ENCODE measurements around the gene WDR87. TPM values are rescaled to one million over a fixed set of nuclear protein-coding genes. Genes with fewer than 3 reads are reported as not detected.

The WDR87 gene
- total RNA-seq, 2 experiments from 2014 or later: not detected

DNA sequence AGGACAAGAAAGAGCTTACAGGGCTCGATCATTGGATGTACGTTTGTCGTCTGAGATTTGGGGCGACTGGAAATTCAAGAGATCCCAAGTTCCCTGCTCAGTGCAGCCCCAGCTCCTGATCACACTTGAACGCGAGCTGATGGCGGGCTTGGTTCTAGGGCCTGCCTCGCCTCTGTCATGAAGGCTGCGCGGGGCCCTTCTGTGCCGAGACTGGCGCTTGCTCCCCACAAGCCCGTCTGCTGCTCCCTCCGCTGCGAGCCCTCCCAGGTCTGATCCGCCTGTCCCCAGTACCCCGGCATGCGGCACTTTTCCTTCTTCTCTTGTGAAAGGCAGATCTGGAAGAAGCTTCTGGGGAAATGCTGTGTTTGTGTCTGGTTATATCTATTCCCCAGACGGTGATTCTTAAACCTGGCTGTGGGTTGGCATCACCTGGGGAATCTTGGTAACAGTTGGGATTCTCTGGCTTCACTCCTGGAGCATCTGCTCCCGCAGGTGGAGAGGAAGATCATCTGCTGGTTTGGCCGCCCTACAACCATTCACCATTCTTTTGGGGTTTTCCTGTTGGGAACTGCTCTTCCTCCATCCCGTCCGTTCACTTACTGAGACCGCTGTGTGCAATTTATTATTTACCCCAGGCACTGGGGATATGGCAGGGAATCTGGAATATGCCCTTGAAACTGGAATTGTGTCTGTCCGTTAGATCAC, 44.2 kb upstream of the WDR87 start:
- peaks cover 3% of the 10 kb centered on the region for H3K9me3 Mint-ChIP-seq
- no peak overlapping the region for H3K4me3 ChIP-seq (ENCODE audit: low read length)
- H3K27ac ChIP-seq (ENCODE audit: low read depth in 1 of 2, low read length in 2 of 2): no peak overlapping the region
- no peaks in the 10 kb centered on the region for H3K27me3 Mint-ChIP-seq
- H3K9me3 ChIP-seq (ENCODE audit: control insufficient read depth in 1 of 2, insufficient read depth in 1 of 2, low read length in 2 of 2): no peaks in the 10 kb centered on the region
- no peaks in the 10 kb centered on the region for H3K4me1 Mint-ChIP-seq (ENCODE audit: low read depth)
- H3K27ac Mint-ChIP-seq: no peak overlapping the region
- H3K4me3 Mint-ChIP-seq: no peak overlapping the region
- H3K27me3 ChIP-seq (ENCODE audit: control insufficient read depth in 1 of 2, insufficient read depth in 2 of 2, low read length in 2 of 2): no peaks in the 10 kb centered on the region
- DNase-seq: no peak
- intact Hi-C loops (cut with DNase I, micrococcal nuclease): no loop called here
- ChIA-PET CTCF (no interaction called here), POLR2A (no interaction called here)
- H3K4me1 ChIP-seq (ENCODE audit: insufficient read depth, low read length): no peaks in the 10 kb centered on the region
- TF ChIP-seq, protein P1, sequence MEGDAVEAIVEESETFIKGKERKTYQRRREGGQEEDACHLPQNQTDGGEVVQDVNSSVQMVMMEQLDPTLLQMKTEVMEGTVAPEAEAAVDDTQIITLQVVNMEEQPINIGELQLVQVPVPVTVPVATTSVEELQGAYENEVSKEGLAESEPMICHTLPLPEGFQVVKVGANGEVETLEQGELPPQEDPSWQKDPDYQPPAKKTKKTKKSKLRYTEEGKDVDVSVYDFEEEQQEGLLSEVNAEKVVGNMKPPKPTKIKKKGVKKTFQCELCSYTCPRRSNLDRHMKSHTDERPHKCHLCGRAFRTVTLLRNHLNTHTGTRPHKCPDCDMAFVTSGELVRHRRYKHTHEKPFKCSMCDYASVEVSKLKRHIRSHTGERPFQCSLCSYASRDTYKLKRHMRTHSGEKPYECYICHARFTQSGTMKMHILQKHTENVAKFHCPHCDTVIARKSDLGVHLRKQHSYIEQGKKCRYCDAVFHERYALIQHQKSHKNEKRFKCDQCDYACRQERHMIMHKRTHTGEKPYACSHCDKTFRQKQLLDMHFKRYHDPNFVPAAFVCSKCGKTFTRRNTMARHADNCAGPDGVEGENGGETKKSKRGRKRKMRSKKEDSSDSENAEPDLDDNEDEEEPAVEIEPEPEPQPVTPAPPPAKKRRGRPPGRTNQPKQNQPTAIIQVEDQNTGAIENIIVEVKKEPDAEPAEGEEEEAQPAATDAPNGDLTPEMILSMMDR (IDR thresholded peaks at IDR 0.05): no peak
- H3K36me3 ChIP-seq (ENCODE audit: insufficient read depth, low read length): no peaks in the 10 kb centered on the region
- peaks cover 14% of the 10 kb centered on the region for H3K36me3 Mint-ChIP-seq (ENCODE audit: low read depth)
- ATAC-seq (ENCODE audit: poor library complexity): no peak

DNA sequence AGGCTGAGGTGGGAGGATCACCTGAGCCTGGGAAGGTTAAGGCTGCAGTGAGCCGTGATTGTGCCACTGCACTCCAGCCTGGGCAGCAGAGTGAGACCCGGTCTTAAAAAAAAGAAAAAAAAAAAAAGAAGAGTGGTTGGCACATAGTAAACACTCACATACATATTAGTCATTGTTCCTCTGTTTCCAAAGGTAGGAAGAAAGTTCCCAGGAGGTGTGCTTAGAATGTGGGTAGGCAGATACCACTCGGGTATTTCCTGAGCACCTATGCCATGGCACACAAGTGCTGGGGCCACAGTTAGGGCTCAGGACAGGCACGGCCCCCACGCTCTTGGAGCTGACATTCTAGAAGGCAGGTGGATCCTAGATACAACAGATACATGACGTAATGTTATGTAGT, 42.0 kb upstream of the WDR87 start:
- TF ChIP-seq, protein P1 (IDR thresholded peaks at IDR 0.05): no peak
- H3K27me3 Mint-ChIP-seq: no peaks in the 10 kb centered on the region
- ATAC-seq (ENCODE audit: poor library complexity): no peak
- no peak overlapping the region for H3K4me3 Mint-ChIP-seq
- H3K36me3 Mint-ChIP-seq (ENCODE audit: low read depth): peaks cover 9% of the 10 kb centered on the region
- intact Hi-C loops (cut with DNase I, micrococcal nuclease): no loop called here
- Histone ChIP-seq H3K9me3 (ENCODE audit: control insufficient read depth in 1 of 2, insufficient read depth in 1 of 2, low read length in 2 of 2) (no peaks in the 10 kb centered on the region), H3K36me3 (ENCODE audit: insufficient read depth, low read length) (no peaks in the 10 kb centered on the region), H3K4me1 (ENCODE audit: insufficient read depth, low read length) (no peaks in the 10 kb centered on the region), H3K27me3 (ENCODE audit: control insufficient read depth in 1 of 2, insufficient read depth in 2 of 2, low read length in 2 of 2) (no peaks in the 10 kb centered on the region), H3K27ac (ENCODE audit: low read depth in 1 of 2, low read length in 2 of 2) (no peak overlapping the region), H3K4me3 (ENCODE audit: low read length) (no peak overlapping the region)
- no peak for DNase-seq
- no peaks in the 10 kb centered on the region for H3K4me1 Mint-ChIP-seq (ENCODE audit: low read depth)
- CTCF ChIA-PET: no interaction called here
- POLR2A ChIA-PET: no interaction called here
- no peak overlapping the region for H3K27ac Mint-ChIP-seq
- H3K9me3 Mint-ChIP-seq: no peaks in the 10 kb centered on the region

DNA sequence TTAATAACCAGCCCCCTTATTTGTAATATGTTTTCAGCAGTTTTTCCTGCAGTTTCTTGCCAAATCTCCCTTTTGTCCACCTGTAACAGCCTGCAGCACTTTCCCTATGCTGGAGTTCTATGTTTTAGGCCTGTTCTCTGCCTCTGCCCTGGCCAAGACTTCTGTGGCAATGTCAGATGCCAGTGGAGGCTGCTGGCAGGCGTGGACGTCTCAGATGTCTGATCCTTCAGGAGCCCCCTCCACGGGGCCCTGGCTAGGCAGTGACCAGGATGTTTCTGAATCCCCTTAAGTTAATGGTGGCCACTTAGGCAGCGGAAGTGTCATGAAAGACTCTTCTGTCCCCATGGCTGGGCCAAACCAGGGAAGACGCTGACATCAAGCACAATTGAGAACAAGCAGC, 41.4 kb upstream of the WDR87 start:
- intact Hi-C loops (cut with DNase I, micrococcal nuclease): no loop called here
- H3K4me1 Mint-ChIP-seq (ENCODE audit: low read depth): no peaks in the 10 kb centered on the region
- no peak for DNase-seq
- no peak overlapping the region for H3K4me3 Mint-ChIP-seq
- no peaks in the 10 kb centered on the region for H3K27me3 ChIP-seq (ENCODE audit: control insufficient read depth in 1 of 2, insufficient read depth in 2 of 2, low read length in 2 of 2)
- ChIA-PET POLR2A (no interaction called here), CTCF (no interaction called here)
- peaks cover 9% of the 10 kb centered on the region for H3K36me3 Mint-ChIP-seq (ENCODE audit: low read depth)
- H3K9me3 Mint-ChIP-seq: no peaks in the 10 kb centered on the region
- H3K36me3 ChIP-seq (ENCODE audit: insufficient read depth, low read length): no peaks in the 10 kb centered on the region
- TF ChIP-seq, protein P1 (IDR thresholded peaks at IDR 0.05): no peak
- H3K4me3 ChIP-seq (ENCODE audit: low read length): no peak overlapping the region
- no peaks in the 10 kb centered on the region for H3K4me1 ChIP-seq (ENCODE audit: insufficient read depth, low read length)
- no peak for ATAC-seq (ENCODE audit: poor library complexity)
- no peak overlapping the region for H3K27ac ChIP-seq (ENCODE audit: low read depth in 1 of 2, low read length in 2 of 2)
- H3K27me3 Mint-ChIP-seq: no peaks in the 10 kb centered on the region
- H3K27ac Mint-ChIP-seq: no peak overlapping the region
- no peaks in the 10 kb centered on the region for H3K9me3 ChIP-seq (ENCODE audit: control insufficient read depth in 1 of 2, insufficient read depth in 1 of 2, low read length in 2 of 2)

All from CD4-positive, alpha-beta T cell (primary cell).